ENCODE measurements around the gene ARHGEF28. TPM values are rescaled to one million over a fixed set of nuclear protein-coding genes. Genes with fewer than 3 reads are reported as not detected.

The ARHGEF28 gene
- total and polyA plus RNA-seq, 9 of the 15 experiments (the other 6 are each of a cell fraction or from before 2014, with no cell fraction given): 0.27 TPM; not detected in 8

DNA sequence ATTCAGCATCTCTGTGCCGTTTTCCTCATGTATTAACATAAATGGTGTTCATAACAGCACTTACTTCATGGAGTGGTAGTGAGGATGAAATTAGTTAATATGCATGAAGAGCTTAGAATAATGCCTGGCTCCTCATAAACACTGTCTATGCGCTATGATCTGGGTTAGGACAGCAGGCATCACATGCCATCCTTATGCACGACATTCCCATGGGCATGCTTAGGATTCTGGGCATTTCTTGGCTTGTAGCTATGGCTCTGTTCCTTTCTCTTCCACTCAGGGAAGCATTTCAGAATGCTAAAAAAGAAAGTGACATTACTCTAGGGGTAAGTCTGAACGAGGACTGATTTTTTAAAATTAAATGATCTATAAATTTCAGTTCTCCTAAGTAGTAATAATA is 349.8 kb downstream of the ARHGEF28 start:
- in situ Hi-C loops (cut with MboI): no loop called here
- Histone ChIP-seq H3K27ac (ENCODE audit: extremely low read depth, low read depth, low read length) (no peak overlapping the region), H4K20me1 (replicated peaks; ENCODE audit: control insufficient read depth, insufficient read depth, low read length) (no peaks in the 10 kb centered on the region), H3K9ac (ENCODE audit: insufficient read depth in 1 of 2, low read depth in 2 of 2, low read length in 2 of 2) (no peak overlapping the region), H3K4me2 (ENCODE audit: insufficient read depth, low read length) (no peak overlapping the region), H3K9me1 (ENCODE audit: control insufficient read depth, insufficient read depth, low read length) (no peaks in the 10 kb centered on the region), H3K27me3 (ENCODE audit: control insufficient read depth in 2 of 2, insufficient read depth in 2 of 2, low read length in 2 of 2) (no peaks in the 10 kb centered on the region; a peak in 1 of 5 replicates), H3K9me3 (replicated peaks; ENCODE audit: control insufficient read depth, insufficient read depth, low read depth, low read length) (no peaks in the 10 kb centered on the region), H3K79me2 (ENCODE audit: control insufficient read depth, insufficient read depth, low read length) (no peaks in the 10 kb centered on the region), H3K4me3 (no peak overlapping the region), H3K4me1 (replicated peaks in 1 of 2; ENCODE audit: control insufficient read depth in 2 of 2, insufficient read depth in 2 of 2, low read length in 2 of 2) (no peaks in the 10 kb centered on the region), H2AFZ (ENCODE audit: low read depth, low read length) (no peak overlapping the region), H3K36me3 (ENCODE audit: control insufficient read depth, insufficient read depth, low read length) (no peaks in the 10 kb centered on the region)
- ChIA-PET POLR2A (no interaction called here), CTCF (ENCODE audit: low intra/inter-chr PET ratio) (interaction anchor here (0.6 kb wide), 1 partner anchor 823 kb away, joined by 3 read pairs; no protein-coding TSS in a partner anchor)
- no peak for TF ChIP-seq HNRNPL (IDR thresholded peaks at IDR 0.05; ENCODE audit: low read depth, low read length)
- TF ChIP-seq SRF (CRISPR knock-in tag; IDR thresholded peaks at IDR 0.05): no peak
- no peak for TF ChIP-seq PYGO2 (tag; IDR thresholded peaks at IDR 0.05)
- TF ChIP-seq REST (IDR thresholded peaks at IDR 0.05; ENCODE audit: borderline replicate concordance): no peak
- TF ChIP-seq REST (CRISPR knock-in tag; IDR thresholded peaks at IDR 0.05; ENCODE audit: low read depth): no peak
- TF ChIP-seq, protein P1, sequence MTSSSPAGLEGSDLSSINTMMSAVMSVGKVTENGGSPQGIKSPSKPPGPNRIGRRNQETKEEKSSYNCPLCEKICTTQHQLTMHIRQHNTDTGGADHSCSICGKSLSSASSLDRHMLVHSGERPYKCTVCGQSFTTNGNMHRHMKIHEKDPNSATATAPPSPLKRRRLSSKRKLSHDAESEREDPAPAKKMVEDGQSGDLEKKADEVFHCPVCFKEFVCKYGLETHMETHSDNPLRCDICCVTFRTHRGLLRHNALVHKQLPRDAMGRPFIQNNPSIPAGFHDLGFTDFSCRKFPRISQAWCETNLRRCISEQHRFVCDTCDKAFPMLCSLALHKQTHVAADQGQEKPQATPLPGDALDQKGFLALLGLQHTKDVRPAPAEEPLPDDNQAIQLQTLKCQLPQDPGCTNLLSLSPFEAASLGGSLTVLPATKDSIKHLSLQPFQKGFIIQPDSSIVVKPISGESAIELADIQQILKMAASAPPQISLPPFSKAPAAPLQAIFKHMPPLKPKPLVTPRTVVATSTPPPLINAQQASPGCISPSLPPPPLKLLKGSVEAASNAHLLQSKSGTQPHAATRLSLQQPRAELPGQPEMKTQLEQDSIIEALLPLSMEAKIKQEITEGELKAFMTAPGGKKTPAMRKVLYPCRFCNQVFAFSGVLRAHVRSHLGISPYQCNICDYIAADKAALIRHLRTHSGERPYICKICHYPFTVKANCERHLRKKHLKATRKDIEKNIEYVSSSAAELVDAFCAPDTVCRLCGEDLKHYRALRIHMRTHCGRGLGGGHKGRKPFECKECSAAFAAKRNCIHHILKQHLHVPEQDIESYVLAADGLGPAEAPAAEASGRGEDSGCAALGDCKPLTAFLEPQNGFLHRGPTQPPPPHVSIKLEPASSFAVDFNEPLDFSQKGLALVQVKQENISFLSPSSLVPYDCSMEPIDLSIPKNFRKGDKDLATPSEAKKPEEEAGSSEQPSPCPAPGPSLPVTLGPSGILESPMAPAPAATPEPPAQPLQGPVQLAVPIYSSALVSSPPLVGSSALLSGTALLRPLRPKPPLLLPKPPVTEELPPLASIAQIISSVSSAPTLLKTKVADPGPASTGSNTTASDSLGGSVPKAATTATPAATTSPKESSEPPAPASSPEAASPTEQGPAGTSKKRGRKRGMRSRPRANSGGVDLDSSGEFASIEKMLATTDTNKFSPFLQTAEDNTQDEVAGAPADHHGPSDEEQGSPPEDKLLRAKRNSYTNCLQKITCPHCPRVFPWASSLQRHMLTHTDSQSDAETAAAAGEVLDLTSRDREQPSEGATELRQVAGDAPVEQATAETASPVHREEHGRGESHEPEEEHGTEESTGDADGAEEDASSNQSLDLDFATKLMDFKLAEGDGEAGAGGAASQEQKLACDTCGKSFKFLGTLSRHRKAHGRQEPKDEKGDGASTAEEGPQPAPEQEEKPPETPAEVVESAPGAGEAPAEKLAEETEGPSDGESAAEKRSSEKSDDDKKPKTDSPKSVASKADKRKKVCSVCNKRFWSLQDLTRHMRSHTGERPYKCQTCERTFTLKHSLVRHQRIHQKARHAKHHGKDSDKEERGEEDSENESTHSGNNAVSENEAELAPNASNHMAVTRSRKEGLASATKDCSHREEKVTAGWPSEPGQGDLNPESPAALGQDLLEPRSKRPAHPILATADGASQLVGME (CRISPR knock-in tag; IDR thresholded peaks at IDR 0.05): no peak
- TF ChIP-seq POLR3G (IDR thresholded peaks at IDR 0.05; ENCODE audit: extremely low read depth, insufficient read length, insufficient replicate concordance): no peak
- no peak for DNase-seq (ENCODE audit: extremely low read depth in 1 of 4, low spot score in 3 of 4)
- no TSS peak for BruUV-seq (replicated peaks)
- FAIRE-seq: no peak
- WGBS (ENCODE audit: insufficient coverage, low coverage, missing lambda C conversion rate): 0% methylated on average over 4 of the region's 4 CpGs
- ATAC-seq: no peak
- intact Hi-C loops (cut with micrococcal nuclease): no loop called here
